ENCODE measurements around the gene SNRNP48. TPM values are rescaled to one million over a fixed set of nuclear protein-coding genes. Genes with fewer than 3 reads are reported as not detected.

The SNRNP48 gene
- total and polyA plus RNA-seq, 2 of the 8 experiments (the other 6 are each of a cell fraction or from before 2014, with no cell fraction given), result 7.7 to 21.0 TPM

DNA sequence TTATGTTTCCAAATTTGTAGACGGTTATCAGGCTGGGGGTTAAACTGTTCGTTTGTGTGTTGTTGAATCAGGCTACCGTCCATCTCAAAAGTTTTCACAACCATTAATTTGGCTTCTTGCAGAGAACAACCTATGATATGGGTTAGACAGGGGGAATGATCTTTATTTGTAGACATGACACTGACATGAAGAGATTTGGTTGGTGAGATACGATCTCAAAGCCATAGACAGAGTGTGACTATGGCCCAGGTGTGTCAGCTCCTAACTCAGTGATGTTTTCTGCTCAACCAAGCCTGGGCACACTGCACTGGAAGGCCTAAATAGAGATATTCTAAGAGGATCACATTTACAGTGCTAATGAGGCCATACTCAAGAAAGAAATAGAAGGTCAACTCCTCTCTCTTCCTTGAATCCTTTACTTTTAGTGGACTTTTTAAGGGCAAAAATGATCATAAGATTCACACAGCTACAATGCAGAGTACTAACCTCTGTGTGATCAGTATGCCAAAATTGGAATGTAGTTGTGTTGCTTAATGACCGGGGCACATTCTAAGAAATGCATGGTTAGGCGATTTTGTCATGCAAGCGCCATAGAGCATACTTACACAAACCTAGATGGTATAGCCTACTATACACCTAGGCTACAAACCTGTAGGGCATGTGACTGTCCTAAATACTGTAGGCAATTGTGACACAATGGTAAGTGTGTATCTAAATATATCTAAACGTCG is 17.6 kb upstream of the SNRNP48 start:
- no peak for DNase-seq (ENCODE audit: low read depth in 1 of 2, low spot score in 2 of 2)
- WGBS, 2 experiments (ENCODE audit: extremely low coverage in 1 of 2, insufficient coverage in 1 of 2, insufficient read length in 1 of 2, insufficient replicate concordance in 2 of 2, low coverage in 1 of 2, low lambda C conversion rate in 2 of 2, missing lambda C conversion rate in 1 of 2), result 92% methylated on average over 9 of the region's 9 CpGs; no CpG with 5 or more reads in 1 of the 2 experiments
- no peak for FAIRE-seq
- no peak overlapping the region for H3K56ac ChIP-seq (replicated peaks; ENCODE audit: insufficient read length, low read depth, low read length)
- no peak overlapping the region for H4K91ac ChIP-seq (replicated peaks; ENCODE audit: insufficient read length, low read length)
- H3K36me3 ChIP-seq (ENCODE audit: control insufficient read depth in 2 of 4, insufficient read depth in 4 of 4, low read length in 3 of 4), result peaks cover 22 to 91% (median 63%) of the 10 kb centered on the region in 4 experiments; a peak in 7 of 8 replicates
- no peak overlapping the region for H2BK5ac ChIP-seq (ENCODE audit: low read depth, low read length)
- no peaks in the 10 kb centered on the region for H4K20me1 ChIP-seq (replicated peaks in 1 of 2; ENCODE audit: control insufficient read depth in 1 of 2, insufficient read depth in 2 of 2, low read length in 2 of 2)
- H3K4me3 ChIP-seq (ENCODE audit: extremely low read depth in 1 of 4, insufficient read depth in 2 of 4, low read depth in 3 of 4, low read length in 4 of 4), result no peak overlapping the region
- H3K27me3 ChIP-seq (replicated peaks in 1 of 4; ENCODE audit: control insufficient read depth in 3 of 4, extremely low read depth in 1 of 4, insufficient read depth in 3 of 4, low read length in 3 of 4), result no peaks in the 10 kb centered on the region
- no peaks in the 10 kb centered on the region for H3K9me3 ChIP-seq (ENCODE audit: insufficient read depth in 2 of 2, low read depth in 1 of 2, low read length in 1 of 2)
- H3K23ac ChIP-seq (ENCODE audit: insufficient read length), result no peak overlapping the region
- H3K4me2 ChIP-seq (ENCODE audit: insufficient read depth in 1 of 2, low read depth in 2 of 2, low read length in 2 of 2), result no peak overlapping the region
- H3K18ac ChIP-seq (ENCODE audit: extremely low read depth, low read length), result no peak overlapping the region
- H4K8ac ChIP-seq (ENCODE audit: extremely low read depth, insufficient read depth, low read length), result no peak overlapping the region
- H3K4ac ChIP-seq (replicated peaks; ENCODE audit: insufficient read length, low read depth, low read length), result no peak overlapping the region
- no peak overlapping the region for H2AK5ac ChIP-seq (ENCODE audit: low read depth, low read length)
- H2BK120ac ChIP-seq (replicated peaks; ENCODE audit: low read depth, low read length), result no peak overlapping the region
- ChIA-PET CTCF (ENCODE audit: partially characterized antibody) (no interaction called here), POLR2A (ENCODE audit: partially characterized antibody) (interaction anchor here (0.7 kb wide), 1 partner anchor 426 kb away, joined by 5 read pairs; no protein-coding TSS in a partner anchor)
- no peak overlapping the region for H3K14ac ChIP-seq (ENCODE audit: insufficient read length)
- H2BK12ac ChIP-seq (ENCODE audit: low read depth, low read length), result no peak overlapping the region
- H3K4me1 ChIP-seq (replicated peaks in 1 of 4; ENCODE audit: control insufficient read depth in 3 of 4, insufficient read depth in 4 of 4, low read length in 3 of 4), result no peaks in the 10 kb centered on the region
- no peak overlapping the region for H2AFZ ChIP-seq (ENCODE audit: low read length)
- no peak overlapping the region for H4K5ac ChIP-seq (ENCODE audit: insufficient read length, low read depth, low read length)
- H3K9ac ChIP-seq (replicated peaks in 1 of 4; ENCODE audit: extremely low read depth in 1 of 4, low read depth in 3 of 4, low read length in 3 of 4), result no peak overlapping the region
- no peaks in the 10 kb centered on the region for H3K79me1 ChIP-seq (ENCODE audit: low read depth, low read length)
- no peak overlapping the region for H2BK15ac ChIP-seq (ENCODE audit: low read length)
- no peak overlapping the region for H2BK20ac ChIP-seq (ENCODE audit: low read length)
- no peaks in the 10 kb centered on the region for H3K23me2 ChIP-seq (ENCODE audit: low read depth, low read length)
- no peak overlapping the region for H3K27ac ChIP-seq (ENCODE audit: low read depth, low read length)
- H3K79me2 ChIP-seq (ENCODE audit: control insufficient read depth in 1 of 2, insufficient read depth in 2 of 2, low read length in 2 of 2), result no peaks in the 10 kb centered on the region
- TF ChIP-seq MAFK (IDR thresholded peaks at IDR 0.05; ENCODE audit: low read depth, low read length) (no peak), SAP30 (IDR thresholded peaks at IDR 0.05; ENCODE audit: insufficient read depth, insufficient replicate concordance, low read length) (no peak), EGR1 (IDR thresholded peaks at IDR 0.05; ENCODE audit: borderline replicate concordance, low read depth, low read length) (no peak), BRCA1 (IDR thresholded peaks at IDR 0.05; ENCODE audit: low read depth, low read length) (no peak), SP4 (IDR thresholded peaks at IDR 0.05; ENCODE audit: low read length) (no peak), BACH1 (IDR thresholded peaks at IDR 0.05; ENCODE audit: low read length) (no peak), PHF8 (conservative IDR thresholded peaks at IDR 0.05; ENCODE audit: low read depth, low read length) (no peak), POLR2AphosphoS5 (IDR thresholded peaks at IDR 0.05; ENCODE audit: low read depth, low read length) (no peak), SIX5 (IDR thresholded peaks at IDR 0.05; ENCODE audit: low read depth, low read length) (no peak), CTBP2 (IDR thresholded peaks at IDR 0.05; ENCODE audit: borderline replicate concordance, insufficient read depth, insufficient read length, low read length) (no peak)
- TF ChIP-seq, protein P1, sequence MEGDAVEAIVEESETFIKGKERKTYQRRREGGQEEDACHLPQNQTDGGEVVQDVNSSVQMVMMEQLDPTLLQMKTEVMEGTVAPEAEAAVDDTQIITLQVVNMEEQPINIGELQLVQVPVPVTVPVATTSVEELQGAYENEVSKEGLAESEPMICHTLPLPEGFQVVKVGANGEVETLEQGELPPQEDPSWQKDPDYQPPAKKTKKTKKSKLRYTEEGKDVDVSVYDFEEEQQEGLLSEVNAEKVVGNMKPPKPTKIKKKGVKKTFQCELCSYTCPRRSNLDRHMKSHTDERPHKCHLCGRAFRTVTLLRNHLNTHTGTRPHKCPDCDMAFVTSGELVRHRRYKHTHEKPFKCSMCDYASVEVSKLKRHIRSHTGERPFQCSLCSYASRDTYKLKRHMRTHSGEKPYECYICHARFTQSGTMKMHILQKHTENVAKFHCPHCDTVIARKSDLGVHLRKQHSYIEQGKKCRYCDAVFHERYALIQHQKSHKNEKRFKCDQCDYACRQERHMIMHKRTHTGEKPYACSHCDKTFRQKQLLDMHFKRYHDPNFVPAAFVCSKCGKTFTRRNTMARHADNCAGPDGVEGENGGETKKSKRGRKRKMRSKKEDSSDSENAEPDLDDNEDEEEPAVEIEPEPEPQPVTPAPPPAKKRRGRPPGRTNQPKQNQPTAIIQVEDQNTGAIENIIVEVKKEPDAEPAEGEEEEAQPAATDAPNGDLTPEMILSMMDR (IDR thresholded peaks at IDR 0.05; ENCODE audit: control extremely low read depth in 1 of 3, insufficient read depth in 1 of 3, low read depth in 1 of 3, low read length in 3 of 3), result no peak

All from H1 (cell line).